ENCODE measurements around the gene SP8. TPM values are rescaled to one million over a fixed set of nuclear protein-coding genes. Genes with fewer than 3 reads are reported as not detected.

Gene SP8
- total and polyA plus RNA-seq, 9 of the 15 experiments (the other 6 are each of a cell fraction or from before 2014, with no cell fraction given), result 0.04 to 1.2 (median 0.19) TPM

DNA sequence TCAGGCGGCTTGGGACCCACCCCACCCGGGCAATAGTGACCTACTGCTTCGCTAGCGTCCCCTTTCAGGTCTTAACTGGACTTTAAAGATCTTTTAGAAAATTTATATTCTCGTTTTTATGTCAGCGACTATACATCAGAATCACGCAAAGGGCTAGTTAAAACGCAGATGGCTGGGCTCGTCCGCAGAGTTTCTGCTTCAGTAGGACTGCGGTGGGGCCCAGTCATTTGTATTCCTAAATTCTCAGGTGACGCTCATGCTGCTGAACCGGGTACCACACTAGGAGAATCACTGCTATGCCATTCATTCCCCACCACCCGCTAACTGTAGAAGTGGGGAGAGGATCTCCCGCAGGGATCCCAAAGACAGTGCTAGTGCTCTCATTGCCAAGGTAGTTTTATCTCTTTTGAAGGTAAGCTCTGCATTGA is 12.0 kb upstream of the SP8 start:
- peak overlapping the region; percentile 46 for H3K4me2 ChIP-seq (ENCODE audit: insufficient read depth, low read length)
- FAIRE-seq (peak; percentile 35), DNase-seq (ENCODE audit: extremely low read depth in 1 of 4, low spot score in 3 of 4) (no peak), ATAC-seq (no peak)
- H3K27ac ChIP-seq (ENCODE audit: extremely low read depth, low read depth, low read length), result no peak overlapping the region
- no peaks in the 10 kb centered on the region for H3K79me2 ChIP-seq (ENCODE audit: control insufficient read depth, insufficient read depth, low read length)
- H3K9ac ChIP-seq (ENCODE audit: insufficient read depth in 1 of 2, low read depth in 2 of 2, low read length in 2 of 2), result no peak overlapping the region; a peak in 1 of 4 replicates
- in situ Hi-C loops (cut with MboI), result no loop called here
- no peaks in the 10 kb centered on the region for H3K9me1 ChIP-seq (ENCODE audit: control insufficient read depth, insufficient read depth, low read length)
- ChIA-PET POLR2A (no interaction called here), CTCF (ENCODE audit: low intra/inter-chr PET ratio) (no interaction called here)
- no peaks in the 10 kb centered on the region for H3K36me3 ChIP-seq (ENCODE audit: control insufficient read depth, insufficient read depth, low read length)
- H3K27me3 ChIP-seq (ENCODE audit: control insufficient read depth in 2 of 2, insufficient read depth in 2 of 2, low read length in 2 of 2), result peaks cover 16 to 23% of the 10 kb centered on the region in 2 experiments
- no peaks in the 10 kb centered on the region for H3K9me3 ChIP-seq (replicated peaks; ENCODE audit: control insufficient read depth, insufficient read depth, low read depth, low read length)
- peak overlapping the region; percentile 72 for H2AFZ ChIP-seq (ENCODE audit: low read depth, low read length)
- WGBS (ENCODE audit: insufficient coverage, low coverage, missing lambda C conversion rate), result 8% methylated on average over 14 of the region's 15 CpGs
- BruUV-seq (replicated peaks), result no TSS peak
- H3K4me3 ChIP-seq, result peak overlapping the region; percentile 54
- H3K4me1 ChIP-seq (replicated peaks in 1 of 2; ENCODE audit: control insufficient read depth in 2 of 2, insufficient read depth in 2 of 2, low read length in 2 of 2), result peaks cover 8 to 14% of the 10 kb centered on the region in 2 experiments; a peak in 3 of 5 replicates
- TF ChIP-seq MYC (IDR thresholded peaks at IDR 0.05; ENCODE audit: low read depth, low read length) (no peak), MYC (CRISPR knock-in tag; IDR thresholded peaks at IDR 0.05; ENCODE audit: borderline replicate concordance, low read depth) (no peak), DPF2 (IDR thresholded peaks at IDR 0.05) (no peak), RNF2 (IDR thresholded peaks at IDR 0.05) (0 out of 2 replicates have a peak, but pooled peaks have one; percentile 10)
- intact Hi-C loops (cut with micrococcal nuclease), result no loop called here
- peaks cover 4% of the 10 kb centered on the region; the same call in 1 of the 2 replicates for H4K20me1 ChIP-seq (replicated peaks; ENCODE audit: control insufficient read depth, insufficient read depth, low read length)

DNA sequence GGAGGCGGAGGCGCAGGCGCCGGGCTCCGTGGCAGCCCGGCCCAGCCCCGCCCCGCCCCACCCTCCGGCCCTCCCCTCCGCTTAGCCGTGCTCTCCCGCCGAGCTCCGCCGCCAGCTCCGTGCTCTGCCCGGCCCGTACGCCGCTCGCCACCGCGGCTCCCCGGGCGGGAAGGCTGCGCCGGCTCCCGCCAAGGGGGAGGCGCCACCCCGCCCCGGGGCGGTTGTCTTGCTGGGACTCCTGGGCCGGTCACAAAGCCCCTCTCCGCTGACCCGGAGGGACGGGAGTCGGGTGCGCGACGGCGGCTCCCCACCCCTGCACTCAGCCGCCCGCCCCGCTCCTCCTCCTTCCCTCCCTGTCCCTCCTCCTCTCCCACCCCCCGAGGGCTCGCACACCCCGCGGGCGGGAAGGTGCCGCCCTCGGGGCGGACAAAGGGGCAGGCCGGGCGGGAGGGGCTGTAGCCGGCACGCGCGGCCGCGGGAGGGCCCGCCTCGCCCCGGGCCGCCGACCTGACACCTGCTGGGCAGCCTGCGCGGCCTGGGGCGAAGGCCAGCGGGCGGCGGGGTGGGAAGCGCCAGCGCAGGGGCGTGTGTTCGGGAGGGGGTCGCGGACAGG is 11.5 kb upstream of the SP8 start:
- intact Hi-C loops (cut with micrococcal nuclease) (no loop called here), in situ Hi-C loops (cut with MboI) (no loop called here)
- H3K27ac ChIP-seq (ENCODE audit: extremely low read depth, low read depth, low read length), result no peak overlapping the region
- H2AFZ ChIP-seq (ENCODE audit: low read depth, low read length), result peak overlapping the region; percentile 75
- no peaks in the 10 kb centered on the region for H3K9me1 ChIP-seq (ENCODE audit: control insufficient read depth, insufficient read depth, low read length)
- peaks cover 4% of the 10 kb centered on the region; the same call in 1 of the 2 replicates for H4K20me1 ChIP-seq (replicated peaks; ENCODE audit: control insufficient read depth, insufficient read depth, low read length)
- POLR2A ChIA-PET, result interaction anchor here (0.6 kb wide), 2 partner anchors 466 to 930 kb away, joined by 3 read pairs; no protein-coding TSS in a partner anchor
- no peaks in the 10 kb centered on the region for H3K9me3 ChIP-seq (replicated peaks; ENCODE audit: control insufficient read depth, insufficient read depth, low read depth, low read length)
- peaks cover 16 to 26% of the 10 kb centered on the region in 2 experiments for H3K27me3 ChIP-seq (ENCODE audit: control insufficient read depth in 2 of 2, insufficient read depth in 2 of 2, low read length in 2 of 2)
- peak; percentile 94 for ATAC-seq
- H3K36me3 ChIP-seq (ENCODE audit: control insufficient read depth, insufficient read depth, low read length), result no peaks in the 10 kb centered on the region
- WGBS (ENCODE audit: insufficient coverage, low coverage, missing lambda C conversion rate), result 1% methylated on average over 16 of the region's 77 CpGs
- CTCF ChIA-PET (ENCODE audit: low intra/inter-chr PET ratio), result no interaction called here
- H3K4me2 ChIP-seq (ENCODE audit: insufficient read depth, low read length), result peak overlapping the region; percentile 56; the same call in 1 of the 2 replicates
- peak overlapping the region; percentile 54 for H3K4me3 ChIP-seq
- H3K4me1 ChIP-seq (replicated peaks in 1 of 2; ENCODE audit: control insufficient read depth in 2 of 2, insufficient read depth in 2 of 2, low read length in 2 of 2), result peaks cover 8 to 14% of the 10 kb centered on the region in 2 experiments; a peak in 3 of 5 replicates
- FAIRE-seq, result no peak
- H3K9ac ChIP-seq (ENCODE audit: insufficient read depth in 1 of 2, low read depth in 2 of 2, low read length in 2 of 2), result peak overlapping the region; percentile 44 to 89; a peak in 3 of 4 replicates
- DNase-seq (ENCODE audit: extremely low read depth in 1 of 4, low spot score in 3 of 4), result peak; percentile 85 to 92 (median 92)
- no TSS peak for BruUV-seq (replicated peaks)
- no peaks in the 10 kb centered on the region for H3K79me2 ChIP-seq (ENCODE audit: control insufficient read depth, insufficient read depth, low read length)
- peak; percentile 74 for TF ChIP-seq L3MBTL2 (IDR thresholded peaks at IDR 0.05)
- TF ChIP-seq ZNF263 (CRISPR knock-in tag; IDR thresholded peaks at IDR 0.05; ENCODE audit: borderline replicate concordance), result peak; percentile 97
- TF ChIP-seq, protein P1, sequence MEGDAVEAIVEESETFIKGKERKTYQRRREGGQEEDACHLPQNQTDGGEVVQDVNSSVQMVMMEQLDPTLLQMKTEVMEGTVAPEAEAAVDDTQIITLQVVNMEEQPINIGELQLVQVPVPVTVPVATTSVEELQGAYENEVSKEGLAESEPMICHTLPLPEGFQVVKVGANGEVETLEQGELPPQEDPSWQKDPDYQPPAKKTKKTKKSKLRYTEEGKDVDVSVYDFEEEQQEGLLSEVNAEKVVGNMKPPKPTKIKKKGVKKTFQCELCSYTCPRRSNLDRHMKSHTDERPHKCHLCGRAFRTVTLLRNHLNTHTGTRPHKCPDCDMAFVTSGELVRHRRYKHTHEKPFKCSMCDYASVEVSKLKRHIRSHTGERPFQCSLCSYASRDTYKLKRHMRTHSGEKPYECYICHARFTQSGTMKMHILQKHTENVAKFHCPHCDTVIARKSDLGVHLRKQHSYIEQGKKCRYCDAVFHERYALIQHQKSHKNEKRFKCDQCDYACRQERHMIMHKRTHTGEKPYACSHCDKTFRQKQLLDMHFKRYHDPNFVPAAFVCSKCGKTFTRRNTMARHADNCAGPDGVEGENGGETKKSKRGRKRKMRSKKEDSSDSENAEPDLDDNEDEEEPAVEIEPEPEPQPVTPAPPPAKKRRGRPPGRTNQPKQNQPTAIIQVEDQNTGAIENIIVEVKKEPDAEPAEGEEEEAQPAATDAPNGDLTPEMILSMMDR (IDR thresholded peaks at IDR 0.05 in 2 of 3, conservative IDR thresholded peaks at IDR 0.05 in 1 of 3; ENCODE audit: insufficient read depth in 2 of 3, low read depth in 1 of 3, low read length in 3 of 3), result peak in 1 of 3 experiments; percentile 9; a peak in 1 of 6 replicates
- TF ChIP-seq, protein P2, sequence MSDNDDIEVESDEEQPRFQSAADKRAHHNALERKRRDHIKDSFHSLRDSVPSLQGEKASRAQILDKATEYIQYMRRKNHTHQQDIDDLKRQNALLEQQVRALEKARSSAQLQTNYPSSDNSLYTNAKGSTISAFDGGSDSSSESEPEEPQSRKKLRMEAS (CRISPR knock-in tag; IDR thresholded peaks at IDR 0.05), result 0 out of 2 replicates have a peak, but pooled peaks have one; percentile 16
- TF ChIP-seq PCBP1 (IDR thresholded peaks at IDR 0.05; ENCODE audit: low read depth, low read length, poor library complexity, severe bottlenecking), result peak; percentile 59
- TF ChIP-seq, protein P3, sequence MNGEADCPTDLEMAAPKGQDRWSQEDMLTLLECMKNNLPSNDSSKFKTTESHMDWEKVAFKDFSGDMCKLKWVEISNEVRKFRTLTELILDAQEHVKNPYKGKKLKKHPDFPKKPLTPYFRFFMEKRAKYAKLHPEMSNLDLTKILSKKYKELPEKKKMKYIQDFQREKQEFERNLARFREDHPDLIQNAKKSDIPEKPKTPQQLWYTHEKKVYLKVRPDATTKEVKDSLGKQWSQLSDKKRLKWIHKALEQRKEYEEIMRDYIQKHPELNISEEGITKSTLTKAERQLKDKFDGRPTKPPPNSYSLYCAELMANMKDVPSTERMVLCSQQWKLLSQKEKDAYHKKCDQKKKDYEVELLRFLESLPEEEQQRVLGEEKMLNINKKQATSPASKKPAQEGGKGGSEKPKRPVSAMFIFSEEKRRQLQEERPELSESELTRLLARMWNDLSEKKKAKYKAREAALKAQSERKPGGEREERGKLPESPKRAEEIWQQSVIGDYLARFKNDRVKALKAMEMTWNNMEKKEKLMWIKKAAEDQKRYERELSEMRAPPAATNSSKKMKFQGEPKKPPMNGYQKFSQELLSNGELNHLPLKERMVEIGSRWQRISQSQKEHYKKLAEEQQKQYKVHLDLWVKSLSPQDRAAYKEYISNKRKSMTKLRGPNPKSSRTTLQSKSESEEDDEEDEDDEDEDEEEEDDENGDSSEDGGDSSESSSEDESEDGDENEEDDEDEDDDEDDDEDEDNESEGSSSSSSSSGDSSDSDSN (IDR thresholded peaks at IDR 0.05; ENCODE audit: borderline replicate concordance in 1 of 2, low read depth in 2 of 2, low read length in 2 of 2), result peak in 1 of 2 experiments; percentile 73; a peak in 2 of 4 replicates
